Astrocyte of the cerebellum (primary cell): Measurements from ENCODE around the gene ADGRE1.

Experiments used
- DNase-seq: peaks from one replicate; pipeline ENCODE4 v3.0.0-alpha.2; 2011; ENCODE audit warnings: low read depth
- H3K4me3 ChIP-seq: 2 replicates; pipeline ENCODE4 v1.5.1; 2011; ENCODE audit warnings: mild to moderate bottlenecking, low read depth, low read length, moderate library complexity
- CTCF ChIP-seq: IDR thresholded peaks from 2 replicates; pipeline ENCODE4 v1.5.1; 2012; ENCODE audit warnings: low read length, low read depth, moderate library complexity, mild to moderate bottlenecking; ENCODE audit errors: missing control alignments
- in situ Hi-C: cut with HindIII; loops from 2 replicates; pipeline ENCODE4 v1.10.0; 2017; ENCODE audit warnings: low sequenced_read_pairs

The ADGRE1 gene

GRCh38 chr19:6851359-6851758 is 36.0 kb upstream of the ADGRE1 start:
- TF ChIP-seq CTCF: no peak
- in situ Hi-C loops: no loop called here
- no peak for DNase-seq
- H3K4me3 ChIP-seq: no peak overlapping the region

GRCh38 chr19:6852001-6852400 is 35.4 kb upstream of the ADGRE1 start:
- in situ Hi-C loops: no loop called here
- TF ChIP-seq CTCF: no peak
- no peak for DNase-seq
- no peak overlapping the region for H3K4me3 ChIP-seq

GRCh38 chr19:6853868-6854267 is 33.5 kb upstream of the ADGRE1 start:
- TF ChIP-seq CTCF: no peak
- no peak for DNase-seq
- H3K4me3 ChIP-seq: no peak overlapping the region
- in situ Hi-C loops: no loop called here

- no peak overlapping the region for H3K4me3 ChIP-seq
- no peak for TF ChIP-seq CTCF
- in situ Hi-C loops: no loop called here
- no peak for DNase-seq
Measured at GRCh38 chr19:6854758-6855157, 32.6 kb upstream of the ADGRE1 start.

GRCh38 chr19:6856749-6857372 is 30.5 kb upstream of the ADGRE1 start:
- no peak for TF ChIP-seq CTCF
- in situ Hi-C loops: no loop called here
- DNase-seq: no peak
- no peak overlapping the region for H3K4me3 ChIP-seq

GRCh38 chr19:6861683-6862286 is 25.6 kb upstream of the ADGRE1 start:
- no peak overlapping the region for H3K4me3 ChIP-seq

More at GRCh38 chr19:6861683-6862286, 25.6 kb upstream of the ADGRE1 start:
- DNase-seq: no peak
- no peak for TF ChIP-seq CTCF
- in situ Hi-C loops: no loop called here
